Thymus (tissue), 11 donors: ENCODE data around the gene TMEM132D. TPM values are rescaled to one million over a fixed set of nuclear protein-coding genes. Genes with fewer than 3 reads are reported as not detected.
A peak's percentile ranks its signal among the peaks of the same experiment; 100 is the strongest.

Source experiments
- DNase-seq, 9 donors: peaks; one replicate each; pipeline ENCODE4 v3.0.0-alpha.2; 2013; ENCODE audit warnings: low spot score in 9 of 9, low read depth in 6 of 9, missing footprints in 1 of 9
- H3K27ac ChIP-seq, 2 donors: one replicate each; pipeline ENCODE4 v1.5.1; 2013; ENCODE audit warnings: control low read depth in 1 of 2, low read depth in 1 of 2, low read length in 1 of 2, mild to moderate bottlenecking in 1 of 2, moderate library complexity in 1 of 2
- H3K27me3 ChIP-seq, 2 donors: one replicate each; pipeline ENCODE4 v1.5.1; 2013; ENCODE audit warnings: low read length in 1 of 2; ENCODE audit not compliant: control insufficient read depth in 2 of 2, insufficient read depth in 1 of 2
- H3K36me3 ChIP-seq, 2 donors: one replicate each; pipeline ENCODE4 v1.5.1; 2013; ENCODE audit warnings: low read length in 1 of 2, mild to moderate bottlenecking in 1 of 2, moderate library complexity in 1 of 2; ENCODE audit not compliant: control insufficient read depth in 2 of 2, insufficient read depth in 2 of 2
- H3K4me1 ChIP-seq, 2 donors: one replicate each; pipeline ENCODE4 v1.5.1; 2013; ENCODE audit warnings: low read length in 2 of 2; ENCODE audit not compliant: control insufficient read depth in 2 of 2, insufficient read depth in 2 of 2
- H3K4me3 ChIP-seq, 2 donors: one replicate each; pipeline ENCODE4 v1.5.1; 2013; ENCODE audit warnings: low read length in 2 of 2, control low read depth in 1 of 2, mild to moderate bottlenecking in 1 of 2
- H3K9me3 ChIP-seq, 2 donors: one replicate each; pipeline ENCODE4 v1.5.1; 2013; ENCODE audit warnings: low read length in 1 of 2, mild to moderate bottlenecking in 1 of 2; ENCODE audit not compliant: control insufficient read depth in 2 of 2, insufficient read depth in 1 of 2
- WGBS: extraction: QIAGEN DNeasy Blood & Tissue Kit; methylation state at CpG from one replicate; pipeline ENCODE4 v1.1.7; 2013; 5-methylcytosine and 5-hydroxymethylcytosine counted together
- polyA plus RNA-seq: library from polyadenylated mRNA; stranded (reverse); fragments of 200-250 nt; gene quantifications from one replicate; pipeline ENCODE4 v1.2.3, GENCODE V29; 2013
- total RNA-seq: library from RNA; stranded (reverse); fragments of 120-200 nt; gene quantifications from one replicate; pipeline ENCODE4 v1.2.4, GENCODE V29; 2013
- donor health status: healthy.

Gene TMEM132D
- total and polyA plus RNA-seq, 2 donors, result 0.02 TPM; not detected in 1

DNA sequence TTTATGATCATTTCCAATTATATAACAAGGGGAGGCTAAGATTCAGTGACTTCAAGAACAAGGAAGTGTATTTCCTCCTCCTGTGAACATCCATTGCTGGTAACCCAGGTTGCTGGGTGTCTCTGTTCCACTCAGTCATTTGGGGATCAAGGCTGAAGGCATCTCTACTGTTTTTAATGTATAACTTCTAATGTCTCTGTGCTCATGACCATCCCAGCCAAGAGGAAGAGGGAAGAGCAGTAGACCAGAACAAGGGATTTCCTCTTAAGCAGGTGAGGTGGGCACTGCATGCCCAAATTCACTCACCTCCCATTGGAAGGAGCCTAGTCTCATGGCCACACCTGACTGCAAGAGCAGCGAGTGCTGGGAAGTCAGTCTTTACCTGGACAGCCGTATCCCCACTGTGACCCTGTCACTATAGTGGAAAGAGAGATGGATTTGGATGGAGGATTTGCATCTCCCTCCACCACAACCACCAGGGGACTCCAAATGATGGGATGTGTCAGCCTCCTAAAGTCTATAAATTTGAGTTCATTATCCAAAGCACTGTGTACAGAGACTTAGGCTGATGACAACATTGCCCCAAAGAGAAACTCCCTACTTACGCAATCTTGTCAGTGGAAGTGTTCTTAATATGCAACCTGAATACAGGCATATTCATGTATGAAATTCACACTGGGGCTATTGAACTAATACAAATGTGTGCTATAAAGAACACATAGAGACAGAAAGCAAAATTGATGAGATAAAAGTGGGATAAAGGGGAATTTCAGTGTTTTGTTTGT, 368.7 kb downstream of the TMEM132D start:
- Histone ChIP-seq H3K27me3 (no peaks in the 10 kb centered on the region), H3K9me3 (no peaks in the 10 kb centered on the region), H3K36me3 (no peaks in the 10 kb centered on the region), H3K4me1 (no peaks in the 10 kb centered on the region), H3K27ac (no peak overlapping the region), H3K4me3 (no peak overlapping the region)
- WGBS, result 95% methylated on average over 3 of the region's 3 CpGs
- no peak for DNase-seq

DNA sequence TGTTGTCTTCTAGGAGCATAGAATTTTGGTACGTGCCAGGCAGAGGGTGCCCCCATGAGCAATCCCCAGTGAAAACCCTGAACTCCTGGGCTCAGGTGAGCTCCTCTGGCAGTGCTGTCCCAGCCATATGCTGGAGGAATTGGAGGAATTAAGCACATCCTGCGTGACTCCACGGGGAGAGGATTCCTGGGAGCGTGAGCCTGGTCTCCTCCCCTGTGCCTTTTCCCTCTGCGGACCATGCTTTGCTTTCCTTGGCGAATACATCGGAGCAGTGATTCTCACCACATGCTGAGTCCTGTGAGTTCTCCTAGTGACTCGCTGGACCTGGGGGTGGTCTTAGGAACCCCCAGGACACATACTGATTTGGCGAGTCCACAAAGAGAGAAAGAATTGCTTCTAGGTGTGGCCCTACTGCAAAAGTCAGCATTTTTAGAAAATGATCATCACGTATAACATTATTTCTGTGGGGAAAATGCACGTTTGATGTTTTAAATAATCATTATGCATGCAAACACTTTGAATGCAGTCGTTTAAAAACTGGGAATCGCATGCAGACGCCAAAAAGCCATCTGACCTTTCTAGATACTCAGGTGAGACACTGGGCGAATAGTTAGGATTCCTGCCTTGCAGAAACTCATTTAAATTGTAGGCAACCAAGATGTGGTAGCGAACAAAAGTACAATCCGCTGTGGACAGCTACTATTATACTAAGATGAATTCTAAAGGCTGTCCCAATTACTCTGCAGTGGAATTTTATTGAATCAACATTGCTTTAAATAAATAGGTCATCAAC, 370.9 kb downstream of the TMEM132D start:
- WGBS, result 56% methylated on average over 17 of the region's 17 CpGs
- Histone ChIP-seq H3K27ac (no peak overlapping the region), H3K36me3 (no peaks in the 10 kb centered on the region), H3K9me3 (no peaks in the 10 kb centered on the region), H3K4me3 (no peak overlapping the region), H3K27me3 (no peaks in the 10 kb centered on the region), H3K4me1 (no peaks in the 10 kb centered on the region)
- no peak for DNase-seq

DNA sequence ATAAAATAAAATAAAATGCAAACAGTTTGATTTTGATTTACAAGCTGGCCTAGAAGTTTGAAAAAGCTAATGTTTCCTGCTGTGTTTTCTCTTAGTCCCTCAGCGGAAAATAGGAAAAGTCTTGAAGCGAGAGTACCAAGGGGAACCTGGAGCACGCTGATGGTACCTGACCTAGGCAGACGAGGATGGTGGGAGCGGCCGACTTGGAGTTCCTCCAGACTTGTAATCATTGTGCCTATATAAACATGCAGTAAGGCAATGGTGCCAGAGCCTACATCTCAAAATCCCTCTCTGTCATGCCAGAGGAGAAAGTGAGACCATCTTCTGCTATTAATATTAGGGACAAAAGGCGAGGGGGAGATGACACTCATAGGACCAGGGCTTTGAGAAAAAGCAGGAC, 371.7 kb downstream of the TMEM132D start:
- Histone ChIP-seq H3K27me3 (no peaks in the 10 kb centered on the region), H3K9me3 (no peaks in the 10 kb centered on the region), H3K4me1 (no peaks in the 10 kb centered on the region), H3K36me3 (no peaks in the 10 kb centered on the region), H3K4me3 (no peak overlapping the region), H3K27ac (no peak overlapping the region)
- no peak for DNase-seq
- WGBS, result 93% methylated on average over 7 of the region's 7 CpGs

DNA sequence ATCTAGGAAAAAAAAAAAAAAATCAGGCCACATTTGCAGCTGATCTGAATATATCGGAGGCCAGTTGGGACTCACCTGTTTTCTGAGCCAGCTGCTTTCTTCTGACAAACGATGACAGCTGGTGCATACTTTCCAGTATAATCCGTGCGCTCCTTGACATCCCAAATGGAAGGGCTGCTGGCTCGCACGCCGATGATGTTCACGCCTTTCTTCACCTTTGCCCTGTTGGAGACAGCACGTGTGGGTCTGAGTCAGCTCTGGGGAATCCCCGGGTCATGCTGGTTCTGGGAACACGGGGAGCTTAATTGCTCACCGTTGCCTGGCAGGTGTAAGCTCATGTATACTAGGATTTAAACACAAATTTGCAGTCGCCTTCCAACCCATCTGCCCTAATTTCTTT, 372.8 kb downstream of the TMEM132D start:
- 85% methylated on average over 13 of the region's 13 CpGs for WGBS
- no peaks in the 10 kb centered on the region for H3K27me3 ChIP-seq
- H3K4me1 ChIP-seq, result no peaks in the 10 kb centered on the region
- H3K27ac ChIP-seq, result no peak overlapping the region
- no peaks in the 10 kb centered on the region for H3K9me3 ChIP-seq
- no peak overlapping the region for H3K4me3 ChIP-seq
- DNase-seq, result peak in 1 of 9 donors; percentile 2
- H3K36me3 ChIP-seq, result no peaks in the 10 kb centered on the region

DNA sequence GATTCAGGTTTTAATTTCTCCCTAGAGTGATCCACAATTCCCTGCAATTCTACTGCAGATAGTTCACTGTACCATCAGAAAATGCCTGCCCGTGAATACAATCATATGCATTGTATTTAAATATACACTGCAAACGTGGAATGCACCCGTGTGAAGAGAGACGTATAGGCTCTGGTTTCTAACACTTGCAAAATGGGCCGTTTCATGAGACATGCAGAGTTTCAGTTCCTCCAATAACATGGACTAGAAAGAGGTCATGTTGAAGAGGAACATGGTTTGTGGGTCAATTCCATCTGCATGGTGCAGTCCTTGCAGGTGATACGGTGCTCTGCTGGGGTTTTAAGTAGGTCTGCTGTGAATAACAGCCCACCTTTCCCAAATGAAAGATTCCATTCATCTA, 373.3 kb downstream of the TMEM132D start:
- DNase-seq, result no peak
- Histone ChIP-seq H3K27me3 (no peaks in the 10 kb centered on the region), H3K36me3 (no peaks in the 10 kb centered on the region), H3K4me3 (no peak overlapping the region), H3K4me1 (no peaks in the 10 kb centered on the region), H3K27ac (no peak overlapping the region), H3K9me3 (no peaks in the 10 kb centered on the region)
- WGBS, result 89% methylated on average over 6 of the region's 6 CpGs

DNA sequence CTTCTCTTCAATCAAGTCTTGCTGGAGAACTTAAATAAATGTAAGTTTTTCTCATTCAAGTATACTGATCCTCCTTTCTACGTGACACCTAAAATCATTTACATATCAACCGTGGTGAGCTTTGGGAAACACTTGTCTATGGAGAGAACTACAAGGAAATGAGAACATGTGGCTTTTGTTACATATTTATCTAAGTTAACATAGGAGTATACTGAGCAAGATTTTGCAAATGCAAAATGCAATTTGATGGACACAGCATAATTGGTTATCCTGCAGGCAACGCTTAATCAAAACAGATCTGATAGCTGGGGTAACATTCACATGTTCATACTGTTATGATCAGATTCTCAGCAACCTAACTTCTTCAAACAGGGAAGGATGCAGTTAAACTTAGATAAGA, 376.3 kb downstream of the TMEM132D start:
- Histone ChIP-seq H3K4me3 (no peak overlapping the region), H3K9me3 (no peaks in the 10 kb centered on the region), H3K27ac (no peak overlapping the region), H3K4me1 (no peaks in the 10 kb centered on the region), H3K27me3 (no peaks in the 10 kb centered on the region), H3K36me3 (no peaks in the 10 kb centered on the region)
- DNase-seq, result no peak
- 77% methylated on average over 3 of the region's 3 CpGs for WGBS

DNA sequence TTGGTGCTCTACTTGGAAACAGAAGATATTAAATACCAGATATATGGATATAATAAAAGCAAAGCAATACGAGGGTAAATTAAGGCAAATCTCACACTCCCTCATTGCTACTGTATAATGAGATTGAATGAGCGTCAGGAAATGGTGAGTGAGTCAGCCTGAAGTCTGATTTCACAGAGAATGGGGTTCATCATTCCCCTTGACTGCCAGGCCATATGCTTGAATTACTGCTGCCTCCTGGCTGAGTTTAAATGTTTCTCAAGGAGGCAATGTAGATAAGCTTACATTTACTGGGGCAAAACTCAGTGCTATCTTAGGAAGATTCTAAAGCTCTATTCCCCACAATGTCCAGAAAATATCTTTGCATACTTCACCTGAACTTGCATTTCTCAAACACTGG, 380.2 kb downstream of the TMEM132D start:
- no peaks in the 10 kb centered on the region for H3K36me3 ChIP-seq
- no peak overlapping the region for H3K4me3 ChIP-seq
- no peak overlapping the region for H3K27ac ChIP-seq
- WGBS, result 88% methylated on average over 2 of the region's 2 CpGs
- H3K9me3 ChIP-seq, result no peaks in the 10 kb centered on the region
- no peaks in the 10 kb centered on the region for H3K4me1 ChIP-seq
- H3K27me3 ChIP-seq, result no peaks in the 10 kb centered on the region
- no peak for DNase-seq

DNA sequence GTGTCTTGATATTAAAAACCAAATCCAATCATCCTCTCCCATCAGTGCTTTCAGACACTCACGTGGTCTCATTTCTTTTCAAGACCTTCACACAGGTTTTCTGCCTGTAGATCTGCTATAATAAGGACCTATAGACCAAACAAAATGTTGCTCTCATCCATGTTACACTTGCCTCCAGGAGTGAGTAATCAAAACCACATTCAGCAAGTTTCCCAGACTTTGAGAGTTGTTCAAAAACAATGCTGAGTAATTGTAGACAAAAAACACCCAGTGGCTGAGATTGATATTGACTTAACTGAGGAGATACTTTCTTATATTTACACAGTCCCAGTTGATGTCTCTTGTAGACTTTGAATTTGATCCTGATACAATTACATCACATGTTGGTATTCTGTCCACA, 383.1 kb downstream of the TMEM132D start:
- Histone ChIP-seq H3K36me3 (no peaks in the 10 kb centered on the region), H3K4me3 (no peak overlapping the region), H3K9me3 (no peaks in the 10 kb centered on the region), H3K27me3 (no peaks in the 10 kb centered on the region), H3K4me1 (no peaks in the 10 kb centered on the region), H3K27ac (no peak overlapping the region)
- 81% methylated on average over 1 of the region's 1 CpG for WGBS
- DNase-seq, result no peak

DNA sequence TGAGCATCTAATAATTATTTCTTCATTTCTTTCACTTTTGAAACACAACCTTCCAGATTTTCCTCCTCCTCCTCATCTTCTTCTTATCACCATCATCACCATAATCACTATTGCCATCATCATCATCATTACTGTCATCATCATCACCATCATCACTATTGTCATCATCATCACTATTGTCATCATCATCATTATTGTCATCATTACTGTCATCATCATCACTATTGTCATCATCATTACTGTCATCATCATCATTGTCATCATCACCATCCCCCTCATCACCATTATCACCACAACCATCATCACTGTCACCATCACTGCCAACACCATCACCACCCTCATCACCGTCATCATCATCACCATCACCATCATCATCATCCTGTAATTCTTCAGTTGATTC, 400.0 kb downstream of the TMEM132D start:
- 95% methylated on average over 1 of the region's 1 CpG for WGBS
- no peak for DNase-seq
- H3K9me3 ChIP-seq, result no peaks in the 10 kb centered on the region
- H3K4me3 ChIP-seq, result no peak overlapping the region
- H3K27me3 ChIP-seq, result no peaks in the 10 kb centered on the region
- H3K36me3 ChIP-seq, result no peaks in the 10 kb centered on the region
- H3K27ac ChIP-seq, result no peak overlapping the region
- H3K4me1 ChIP-seq, result no peaks in the 10 kb centered on the region
